Activated CD4-positive, alpha-beta T cell treated with anti-CD3 and anti-CD28 coated beads for 4 hours (primary cell): ENCODE data around the gene GK2.

Source experiments
- DNase-seq, 2 donors: peaks; one replicate each; pipeline ENCODE4 v3.0.0-alpha.2; 2020

GK2 gene

GRCh38 chr4:79408063-79408462 lies at the start of gene GK2:
Gene GK2 (minus strand): TSS chr4:79408228. CDS start chr4:79408200, 28 bp downstream.
- DNase-seq, result no peak

GRCh38 chr4:79455216-79455615 lies 47.2 kb upstream of the GK2 start:
- DNase-seq, result no peak

- DNase-seq, result no peak
These were observed 46.6 kb upstream of the GK2 start for GRCh38 chr4:79454656-79455055.

- no peak for DNase-seq
These were observed 42.0 kb upstream of the GK2 start for GRCh38 chr4:79450053-79450452.

GRCh38 chr4:79446145-79446544 lies 38.1 kb upstream of the GK2 start:
- no peak for DNase-seq

GRCh38 chr4:79445371-79445781 lies 37.3 kb upstream of the GK2 start:
- DNase-seq, result no peak

- no peak for DNase-seq
These were observed 34.4 kb upstream of the GK2 start for GRCh38 chr4:79442422-79442821.

GRCh38 chr4:79439489-79439888 lies 31.5 kb upstream of the GK2 start:
- DNase-seq, result no peak

- no peak for DNase-seq
These were observed 23.8 kb upstream of the GK2 start for GRCh38 chr4:79431839-79432238.

GRCh38 chr4:79429113-79429903 lies 21.3 kb upstream of the GK2 start:
- DNase-seq, result no peak

GRCh38 chr4:79426989-79427388 lies 19.0 kb upstream of the GK2 start:
- DNase-seq, result no peak

- DNase-seq, result no peak
These were observed 17.6 kb upstream of the GK2 start for GRCh38 chr4:79425586-79425985.

- DNase-seq, result no peak
These were observed 13.5 kb upstream of the GK2 start for GRCh38 chr4:79421483-79421882.

- DNase-seq, result no peak
These were observed 5.9 kb upstream of the GK2 start for GRCh38 chr4:79413886-79414285.

- no peak for DNase-seq
These were observed 5.2 kb upstream of the GK2 start for GRCh38 chr4:79413032-79413885.

GRCh38 chr4:79404666-79405065 lies 3.4 kb downstream of the GK2 start:
- DNase-seq, result no peak

- no peak for DNase-seq
These were observed 4.7 kb downstream of the GK2 start for GRCh38 chr4:79403356-79403755.

GRCh38 chr4:79402332-79402851 lies 5.6 kb downstream of the GK2 start:
- no peak for DNase-seq

- DNase-seq, result no peak
These were observed 9.0 kb downstream of the GK2 start for GRCh38 chr4:79399076-79399475.

- DNase-seq, result no peak
These were observed 10.1 kb downstream of the GK2 start for GRCh38 chr4:79397951-79398350.

- no peak for DNase-seq
These were observed 11.2 kb downstream of the GK2 start for GRCh38 chr4:79396794-79397193.

- DNase-seq, result no peak
These were observed 12.2 kb downstream of the GK2 start for GRCh38 chr4:79395841-79396240.

- no peak for DNase-seq
These were observed 17.1 kb downstream of the GK2 start for GRCh38 chr4:79390890-79391289.

GRCh38 chr4:79385641-79386040 lies 22.4 kb downstream of the GK2 start:
- DNase-seq, result no peak
